Activated naive CD8-positive, alpha-beta T cell (primary cell): ENCODE data around the gene GATA5.

ENCODE experiments used
- H3K27ac Mint-ChIP-seq: one replicate; pipeline ENCODE4 v1.8.0; 2021; ENCODE audit warnings: mixed read lengths
- H3K27me3 Mint-ChIP-seq: one replicate; pipeline ENCODE4 v1.8.0; 2021; ENCODE audit warnings: mixed read lengths
- H3K36me3 Mint-ChIP-seq: one replicate; pipeline ENCODE4 v1.8.0; 2021; ENCODE audit warnings: mixed read lengths
- H3K4me1 Mint-ChIP-seq: one replicate; pipeline ENCODE4 v1.8.0; 2021; ENCODE audit warnings: low read depth, mixed read lengths
- H3K4me3 Mint-ChIP-seq: one replicate; pipeline ENCODE4 v1.8.0; 2021; ENCODE audit warnings: mild to moderate bottlenecking, mixed read lengths
- H3K9me3 Mint-ChIP-seq: one replicate; pipeline ENCODE4 v1.8.0; 2021; ENCODE audit warnings: low read depth, mixed read lengths

GATA5 gene

GRCh38 chr20:62418709-62419487 is 56.9 kb downstream of the GATA5 start:
- no peaks in the 10 kb centered on the region for H3K4me1 Mint-ChIP-seq
- peaks cover 2% of the 10 kb centered on the region for H3K27me3 Mint-ChIP-seq
- no peaks in the 10 kb centered on the region for H3K36me3 Mint-ChIP-seq
- no peak overlapping the region for H3K27ac Mint-ChIP-seq
- H3K4me3 Mint-ChIP-seq, result no peak overlapping the region
- H3K9me3 Mint-ChIP-seq, result no peaks in the 10 kb centered on the region

- Mint-ChIP-seq H3K4me1 (no peaks in the 10 kb centered on the region), H3K27me3 (peaks cover 2% of the 10 kb centered on the region), H3K27ac (no peak overlapping the region), H3K36me3 (no peaks in the 10 kb centered on the region), H3K9me3 (no peaks in the 10 kb centered on the region), H3K4me3 (no peak overlapping the region)
Measured at GRCh38 chr20:62417981-62418708, 57.6 kb downstream of the GATA5 start.

- Mint-ChIP-seq H3K27ac (no peak overlapping the region), H3K36me3 (no peaks in the 10 kb centered on the region), H3K9me3 (no peaks in the 10 kb centered on the region), H3K27me3 (peaks cover 2% of the 10 kb centered on the region), H3K4me3 (no peak overlapping the region), H3K4me1 (no peaks in the 10 kb centered on the region)
Measured at GRCh38 chr20:62416651-62417637, 58.9 kb downstream of the GATA5 start.

- no peak overlapping the region for H3K27ac Mint-ChIP-seq
- peaks cover 2% of the 10 kb centered on the region for H3K27me3 Mint-ChIP-seq
- no peak overlapping the region for H3K4me3 Mint-ChIP-seq
- no peaks in the 10 kb centered on the region for H3K36me3 Mint-ChIP-seq
- no peaks in the 10 kb centered on the region for H3K4me1 Mint-ChIP-seq
- no peaks in the 10 kb centered on the region for H3K9me3 Mint-ChIP-seq
Measured at GRCh38 chr20:62415354-62416111, 60.3 kb downstream of the GATA5 start.

- H3K36me3 Mint-ChIP-seq, result no peaks in the 10 kb centered on the region
- no peak overlapping the region for H3K27ac Mint-ChIP-seq
- no peaks in the 10 kb centered on the region for H3K9me3 Mint-ChIP-seq
- no peaks in the 10 kb centered on the region for H3K27me3 Mint-ChIP-seq
- no peak overlapping the region for H3K4me3 Mint-ChIP-seq
- H3K4me1 Mint-ChIP-seq, result peaks cover 7% of the 10 kb centered on the region
Measured at GRCh38 chr20:62413896-62414481, 61.8 kb downstream of the GATA5 start.
